Smooth muscle cell (in vitro differentiated cells): Measurements from ENCODE around the gene FARS2. TPM values are rescaled to one million over a fixed set of nuclear protein-coding genes. Genes with fewer than 3 reads are reported as not detected.

Experiments used
- DNase-seq: peaks from one replicate; lab custom pipeline; 2025; ENCODE audit not compliant: unreplicated experiment; lab: John Stamatoyannopoulos, UW
- H2AFZ ChIP-seq: fragments of 200-600 bp; sonication (generic); 2 replicates; pipeline ENCODE4 v1.6.0; 2016; ENCODE audit warnings: antibody characterized with exemption, low read depth, mild to moderate bottlenecking
- H3F3A ChIP-seq: fragments of 200-600 bp; sonication (generic); 2 replicates; pipeline ENCODE4 v1.6.0; 2017; ENCODE audit warnings: antibody characterized with exemption, low read depth
- H3K27ac ChIP-seq: fragments of 200-600 bp; sonication (generic); 2 replicates; pipeline ENCODE4 v1.5.1; 2016; ENCODE audit warnings: low read depth, mild to moderate bottlenecking
- H3K27me3 ChIP-seq: fragments of 200-600 bp; sonication (generic); 2 replicates; pipeline ENCODE4 v1.6.1; 2016; ENCODE audit warnings: low read depth, mild to moderate bottlenecking
- H3K36me3 ChIP-seq: fragments of 200-600 bp; sonication (generic); 2 replicates; pipeline ENCODE4 v1.5.1; 2016; ENCODE audit warnings: low read depth
- H3K4me1 ChIP-seq: fragments of 200-600 bp; sonication (generic); 2 replicates; pipeline ENCODE4 v1.5.1; 2016; ENCODE audit warnings: low read depth
- H3K4me2 ChIP-seq: fragments of 200-600 bp; sonication (generic); 2 replicates; pipeline ENCODE4 v1.6.0; 2016; ENCODE audit warnings: mild to moderate bottlenecking
- H3K4me3 ChIP-seq: fragments of 200-600 bp; sonication (generic); 2 replicates; pipeline ENCODE4 v1.5.1; 2016; ENCODE audit warnings: mild to moderate bottlenecking
- H3K79me2 ChIP-seq: fragments of 200-600 bp; sonication (generic); 2 replicates; pipeline ENCODE4 v1.6.0; 2016; ENCODE audit warnings: low read depth, mild to moderate bottlenecking
- H3K9ac ChIP-seq: fragments of 200-600 bp; sonication (generic); 2 replicates; pipeline ENCODE4 v1.6.0; 2016; ENCODE audit warnings: low read depth
- H3K9me3 ChIP-seq: fragments of 200-600 bp; sonication (generic); replicated peaks from 2 replicates; pipeline ENCODE4 v1.5.1; 2016; ENCODE audit warnings: low read depth
- H4K20me1 ChIP-seq: fragments of 200-600 bp; sonication (generic); 2 replicates; pipeline ENCODE4 v1.6.0; 2016; ENCODE audit warnings: low read depth
- CTCF ChIP-seq: fragments of 200-600 bp; sonication (generic); IDR thresholded peaks from 2 replicates; pipeline ENCODE4 v1.5.1; 2017; ENCODE audit warnings: borderline replicate concordance, mild to moderate bottlenecking, antibody characterized with exemption; ENCODE audit not compliant: insufficient read depth, poor library complexity, severe bottlenecking
- WGBS: methylation state at CpG from one replicate; pipeline ENCODE4 v1.1.7; 2016; ENCODE audit warnings: low lambda C conversion rate; 5-methylcytosine and 5-hydroxymethylcytosine counted together
- polyA plus RNA-seq: library from polyadenylated mRNA; unstranded; fragments of >200 nt; fragmentation: Nextera tagmentation; extraction: Ambion mirVana; gene quantifications from 2 replicates; pipeline ENCODE4 v1.2.1, GENCODE V29; 2016
- total RNA-seq: library from RNA; depleted of rRNA; stranded (reverse); fragments of >200 nt; gene quantifications from 2 replicates; pipeline ENCODE4 v1.2.3, GENCODE V29; 2014

FARS2 gene
- total and polyA plus RNA-seq, 2 experiments from 2014 or later = 9.6 to 13.2 TPM

GRCh38 chr6:5326022-5326641, 64.8 kb downstream of the FARS2 start:
- no peaks in the 10 kb centered on the region for H3K4me1 ChIP-seq
- peaks cover 7% of the 10 kb centered on the region for H3K79me2 ChIP-seq
- H3K27ac ChIP-seq = no peak overlapping the region
- no peak for TF ChIP-seq CTCF
- H2AFZ ChIP-seq = no peak overlapping the region
- DNase-seq = no peak
- H3K27me3 ChIP-seq = no peaks in the 10 kb centered on the region
- H3K9me3 ChIP-seq = no peaks in the 10 kb centered on the region
- H3K4me3 ChIP-seq = no peak overlapping the region
- H4K20me1 ChIP-seq = peaks cover 18% of the 10 kb centered on the region
- no peak overlapping the region for H3K9ac ChIP-seq
- H3F3A ChIP-seq = no peaks in the 10 kb centered on the region
- WGBS = 91% methylated on average over 7 of the region's 7 CpGs
- no peaks in the 10 kb centered on the region for H3K36me3 ChIP-seq
- H3K4me2 ChIP-seq = no peak overlapping the region

GRCh38 chr6:5328800-5329199, 67.5 kb downstream of the FARS2 start:
- no peak for DNase-seq
- no peaks in the 10 kb centered on the region for H3K27me3 ChIP-seq
- 50% methylated on average over 6 of the region's 6 CpGs for WGBS

GRCh38 chr6:5331845-5332442, 70.6 kb downstream of the FARS2 start:
- Histone ChIP-seq H2AFZ (no peak overlapping the region), H3K4me1 (no peaks in the 10 kb centered on the region), H3F3A (no peaks in the 10 kb centered on the region), H3K4me2 (no peak overlapping the region), H3K27me3 (no peaks in the 10 kb centered on the region), H3K79me2 (peaks cover 7% of the 10 kb centered on the region), H3K27ac (no peak overlapping the region), H3K9me3 (no peaks in the 10 kb centered on the region), H3K9ac (no peak overlapping the region), H3K36me3 (no peaks in the 10 kb centered on the region), H3K4me3 (no peak overlapping the region), H4K20me1 (peaks cover 40% of the 10 kb centered on the region)
- no peak for TF ChIP-seq CTCF
- WGBS = 96% methylated on average over 5 of the region's 5 CpGs
- no peak for DNase-seq

More at GRCh38 chr6:5328800-5329199, 67.5 kb downstream of the FARS2 start:
- Histone ChIP-seq H3K4me2 (no peak overlapping the region), H3K9ac (no peak overlapping the region), H3K9me3 (no peaks in the 10 kb centered on the region), H3K27ac (no peak overlapping the region), H4K20me1 (peaks cover 32% of the 10 kb centered on the region), H3K79me2 (peaks cover 7% of the 10 kb centered on the region), H3K4me1 (no peaks in the 10 kb centered on the region), H3F3A (no peaks in the 10 kb centered on the region), H3K36me3 (no peaks in the 10 kb centered on the region), H3K4me3 (no peak overlapping the region), H2AFZ (no peak overlapping the region)
- TF ChIP-seq CTCF = no peak

GRCh38 chr6:5333658-5334057, 72.3 kb downstream of the FARS2 start:
- H3K9ac ChIP-seq = no peak overlapping the region
- no peak overlapping the region for H3K4me3 ChIP-seq
- H3K4me2 ChIP-seq = no peak overlapping the region
- H3K79me2 ChIP-seq = peaks cover 7% of the 10 kb centered on the region
- TF ChIP-seq CTCF = no peak
- no peak overlapping the region for H3K27ac ChIP-seq
- 85% methylated on average over 3 of the region's 3 CpGs for WGBS
- no peaks in the 10 kb centered on the region for H3F3A ChIP-seq
- H3K36me3 ChIP-seq = no peaks in the 10 kb centered on the region
- no peaks in the 10 kb centered on the region for H3K4me1 ChIP-seq
- H4K20me1 ChIP-seq = peaks cover 44% of the 10 kb centered on the region
- DNase-seq = no peak
- no peak overlapping the region for H2AFZ ChIP-seq
- H3K9me3 ChIP-seq = no peaks in the 10 kb centered on the region
- H3K27me3 ChIP-seq = no peaks in the 10 kb centered on the region
